Glutamatergic neuron (in vitro differentiated cells): ENCODE data around the gene ELP4. TPM values are rescaled to one million over a fixed set of nuclear protein-coding genes. Genes with fewer than 3 reads are reported as not detected.

Experiments used
- DNase-seq: peaks from one replicate; pipeline ENCODE4 v3.0.0; 2022
- H3K27ac Mint-ChIP-seq: one replicate; pipeline ENCODE4 v1.8.0; 2020; ENCODE audit warnings: mild to moderate bottlenecking, mixed read lengths, inconsistent platforms; ENCODE audit not compliant: unreplicated experiment
- H3K27me3 Mint-ChIP-seq: one replicate; pipeline ENCODE4 v1.8.0; 2020; ENCODE audit warnings: mild to moderate bottlenecking, moderate library complexity, mixed read lengths, inconsistent platforms; ENCODE audit not compliant: unreplicated experiment
- H3K36me3 Mint-ChIP-seq: one replicate; pipeline ENCODE4 v1.8.0; 2020; ENCODE audit warnings: mild to moderate bottlenecking, mixed read lengths, inconsistent platforms; ENCODE audit not compliant: unreplicated experiment
- H3K4me1 Mint-ChIP-seq: one replicate; pipeline ENCODE4 v1.8.0; 2020; ENCODE audit warnings: mild to moderate bottlenecking, low read depth, mixed read lengths, inconsistent platforms; ENCODE audit not compliant: unreplicated experiment
- H3K4me3 Mint-ChIP-seq: one replicate; pipeline ENCODE4 v1.8.0; 2020; ENCODE audit warnings: mild to moderate bottlenecking, mixed read lengths, inconsistent platforms; ENCODE audit not compliant: unreplicated experiment
- H3K9me3 Mint-ChIP-seq: one replicate; pipeline ENCODE4 v1.8.0; 2020; ENCODE audit warnings: mild to moderate bottlenecking, moderate library complexity, mixed read lengths, inconsistent platforms; ENCODE audit not compliant: unreplicated experiment
- CTCF ChIP-seq: fragments of 200-600 bp; sonication (generic); IDR thresholded peaks from one replicate; pipeline ENCODE4 v1.5.0; 2021; ENCODE audit not compliant: partially characterized antibody, unreplicated experiment
- total RNA-seq: library from RNA; stranded (reverse); fragmentation: NEBNext Ultra II Directional; extraction: Animal tissue kit (Norgen Biotek cat#: 25700); gene quantifications from one replicate; pipeline ENCODE4 v1.2.1, GENCODE V29; 2021; ENCODE audit not compliant: unreplicated experiment

Gene ELP4
- total RNA-seq, 1 donor from 2014 or later: 9.9 TPM

GRCh38 chr11:31808721-31809540 lies 299.4 kb downstream of the ELP4 start:
- Mint-ChIP-seq H3K4me3 (peak overlapping the region; percentile 90), H3K27me3 (peaks cover 49% of the 10 kb centered on the region), H3K9me3 (peaks cover 28% of the 10 kb centered on the region), H3K36me3 (peaks cover 8% of the 10 kb centered on the region), H3K4me1 (peaks cover 38% of the 10 kb centered on the region), H3K27ac (peak overlapping the region; percentile 78)
- DNase-seq: no peak
- no peak for TF ChIP-seq CTCF

- H3K9me3 Mint-ChIP-seq: peaks cover 26% of the 10 kb centered on the region
- H3K27ac Mint-ChIP-seq: peak overlapping the region; percentile 78
- peaks cover 49% of the 10 kb centered on the region for H3K27me3 Mint-ChIP-seq
- H3K4me3 Mint-ChIP-seq: peak overlapping the region; percentile 90
- no peak for TF ChIP-seq CTCF
- H3K36me3 Mint-ChIP-seq: peaks cover 8% of the 10 kb centered on the region
- H3K4me1 Mint-ChIP-seq: peaks cover 37% of the 10 kb centered on the region
- no peak for DNase-seq
These were observed 299.9 kb downstream of the ELP4 start for GRCh38 chr11:31809541-31809856.

- Mint-ChIP-seq H3K4me1 (peaks cover 38% of the 10 kb centered on the region), H3K4me3 (peak overlapping the region; percentile 91), H3K36me3 (peaks cover 8% of the 10 kb centered on the region), H3K27me3 (peaks cover 51% of the 10 kb centered on the region), H3K27ac (peak overlapping the region; percentile 78), H3K9me3 (peaks cover 25% of the 10 kb centered on the region)
- TF ChIP-seq CTCF: no peak
- DNase-seq: peak; percentile 71
These were observed 300.6 kb downstream of the ELP4 start for GRCh38 chr11:31809857-31810778.

- H3K4me1 Mint-ChIP-seq: peaks cover 39% of the 10 kb centered on the region
- H3K4me3 Mint-ChIP-seq: peak within 1 kb of the TSS; percentile 91
- H3K27ac Mint-ChIP-seq: peak within 1 kb of the TSS; percentile 45
- peak; percentile 87 for DNase-seq
- no peak for TF ChIP-seq CTCF
- H3K9me3 Mint-ChIP-seq: peaks cover 26% of the 10 kb centered on the region
- peaks cover 54% of the 10 kb centered on the region for H3K27me3 Mint-ChIP-seq
- H3K36me3 Mint-ChIP-seq: peaks cover 8% of the 10 kb centered on the region
These were observed 301.4 kb downstream of the ELP4 start, which contains the start of gene PAX6 for GRCh38 chr11:31810779-31811647. Gene PAX6 (minus strand): TSS chr11:31811322. CDS start chr11:31806411, 4,911 bp downstream.
